Breast epithelium (tissue), 4 donors: ENCODE results near the gene CYP46A1. TPM values are rescaled to one million over a fixed set of nuclear protein-coding genes. Genes with fewer than 3 reads are reported as not detected.
A peak's percentile ranks its signal among the peaks of the same experiment; 100 is the strongest.

Experiments used
- DNase-seq, 2 donors: peaks; one replicate each; pipeline ENCODE4 v3.0.0-alpha.2; 2019; ENCODE audit warnings: low spot score in 2 of 2
- H3K27ac ChIP-seq, 2 donors: fragments of 200-600 bp; sonication (generic) in 1 of 2; one replicate each; pipeline ENCODE4 v1.5.1; 2016 to 2019; ENCODE audit warnings: mild to moderate bottlenecking in 1 of 2
- H3K27me3 ChIP-seq, 2 donors: fragments of 200-600 bp; sonication (generic) in 1 of 2; one replicate each; pipeline versions ENCODE4 v1.5.1 to v1.6.0; 2017 to 2019; ENCODE audit warnings: control low read depth in 1 of 2, mild to moderate bottlenecking in 1 of 2
- H3K36me3 ChIP-seq: fragments of 200-600 bp; one replicate; pipeline ENCODE4 v1.5.1; 2019
- H3K4me1 ChIP-seq, 2 donors: fragments of 200-600 bp; sonication (generic); one replicate each; pipeline ENCODE4 v1.5.1; 2016 to 2019; ENCODE audit warnings: control low read depth in 1 of 2
- H3K4me3 ChIP-seq, 3 donors: fragments of 200-600 bp; sonication (generic); 1 replicate in 2 of 3; 2 replicates in 1 of 3; pipeline ENCODE4 v1.5.1; 2016 to 2019; ENCODE audit warnings: mild to moderate bottlenecking in 3 of 3, moderate library complexity in 2 of 3
- H3K9me3 ChIP-seq, 2 donors: fragments of 200-600 bp; sonication (generic) in 1 of 2; one replicate each; pipeline ENCODE4 v1.5.1; 2016 to 2019; ENCODE audit warnings: control low read depth in 1 of 2
- POLR2A ChIP-seq: fragments of 450-650 bp; IDR thresholded peaks from one replicate; pipeline ENCODE4 v1.6.1; 2016; ENCODE audit warnings: antibody characterized with exemption, mild to moderate bottlenecking, moderate library complexity
- POLR2AphosphoS5 ChIP-seq, 3 donors: sonication (generic); formaldehyde crosslinking; IDR thresholded peaks; one replicate each; pipeline ENCODE4 v1.6.1; 2017; ENCODE audit warnings: antibody characterized with exemption in 3 of 3
- intact Hi-C: fragments of 100-400 bp; cut with DNase I; formaldehyde crosslinking; loops from one replicate; pipeline ENCODE4 v1.15.1; 2023; ENCODE audit warnings: low total_unique reads
- total RNA-seq, 3 donors: library from RNA; depleted of rRNA; stranded (reverse); fragments of >200 nt; gene quantifications; one replicate each; pipeline ENCODE4 v1.1.0, GENCODE V29; 2016
- TF ChIP-seq, protein P1 (sequence below), 3 donors: fragments of 450-650 bp; IDR thresholded peaks; one replicate each; pipeline ENCODE4 v1.5.1; 2016 to 2017; ENCODE audit warnings: antibody characterized with exemption in 3 of 3, mild to moderate bottlenecking in 3 of 3, moderate library complexity in 3 of 3

The CYP46A1 gene
- total RNA-seq, 3 donors from 2014 or later = 1.6 to 5.2 (median 2.6) TPM

- DNase-seq = peak in 1 of 2 donors; percentile 6
- TF ChIP-seq POLR2A (no peak), POLR2AphosphoS5 (IDR thresholded peaks at IDR 0.05) (no peak)
- TF ChIP-seq, protein P1, sequence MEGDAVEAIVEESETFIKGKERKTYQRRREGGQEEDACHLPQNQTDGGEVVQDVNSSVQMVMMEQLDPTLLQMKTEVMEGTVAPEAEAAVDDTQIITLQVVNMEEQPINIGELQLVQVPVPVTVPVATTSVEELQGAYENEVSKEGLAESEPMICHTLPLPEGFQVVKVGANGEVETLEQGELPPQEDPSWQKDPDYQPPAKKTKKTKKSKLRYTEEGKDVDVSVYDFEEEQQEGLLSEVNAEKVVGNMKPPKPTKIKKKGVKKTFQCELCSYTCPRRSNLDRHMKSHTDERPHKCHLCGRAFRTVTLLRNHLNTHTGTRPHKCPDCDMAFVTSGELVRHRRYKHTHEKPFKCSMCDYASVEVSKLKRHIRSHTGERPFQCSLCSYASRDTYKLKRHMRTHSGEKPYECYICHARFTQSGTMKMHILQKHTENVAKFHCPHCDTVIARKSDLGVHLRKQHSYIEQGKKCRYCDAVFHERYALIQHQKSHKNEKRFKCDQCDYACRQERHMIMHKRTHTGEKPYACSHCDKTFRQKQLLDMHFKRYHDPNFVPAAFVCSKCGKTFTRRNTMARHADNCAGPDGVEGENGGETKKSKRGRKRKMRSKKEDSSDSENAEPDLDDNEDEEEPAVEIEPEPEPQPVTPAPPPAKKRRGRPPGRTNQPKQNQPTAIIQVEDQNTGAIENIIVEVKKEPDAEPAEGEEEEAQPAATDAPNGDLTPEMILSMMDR (IDR thresholded peaks at IDR 0.05) = no peak
- no peak overlapping the region for H3K27ac ChIP-seq
- no peaks in the 10 kb centered on the region for H3K4me1 ChIP-seq
- intact Hi-C loops = no loop called here
- H3K36me3 ChIP-seq = no peaks in the 10 kb centered on the region
- H3K4me3 ChIP-seq = no peak overlapping the region
- peaks cover 0 to 3% of the 10 kb centered on the region in 2 donors for H3K27me3 ChIP-seq
- H3K9me3 ChIP-seq = no peaks in the 10 kb centered on the region
Observed at GRCh38 chr14:99724196-99724891, 40.2 kb downstream of the CYP46A1 start.

DNA sequence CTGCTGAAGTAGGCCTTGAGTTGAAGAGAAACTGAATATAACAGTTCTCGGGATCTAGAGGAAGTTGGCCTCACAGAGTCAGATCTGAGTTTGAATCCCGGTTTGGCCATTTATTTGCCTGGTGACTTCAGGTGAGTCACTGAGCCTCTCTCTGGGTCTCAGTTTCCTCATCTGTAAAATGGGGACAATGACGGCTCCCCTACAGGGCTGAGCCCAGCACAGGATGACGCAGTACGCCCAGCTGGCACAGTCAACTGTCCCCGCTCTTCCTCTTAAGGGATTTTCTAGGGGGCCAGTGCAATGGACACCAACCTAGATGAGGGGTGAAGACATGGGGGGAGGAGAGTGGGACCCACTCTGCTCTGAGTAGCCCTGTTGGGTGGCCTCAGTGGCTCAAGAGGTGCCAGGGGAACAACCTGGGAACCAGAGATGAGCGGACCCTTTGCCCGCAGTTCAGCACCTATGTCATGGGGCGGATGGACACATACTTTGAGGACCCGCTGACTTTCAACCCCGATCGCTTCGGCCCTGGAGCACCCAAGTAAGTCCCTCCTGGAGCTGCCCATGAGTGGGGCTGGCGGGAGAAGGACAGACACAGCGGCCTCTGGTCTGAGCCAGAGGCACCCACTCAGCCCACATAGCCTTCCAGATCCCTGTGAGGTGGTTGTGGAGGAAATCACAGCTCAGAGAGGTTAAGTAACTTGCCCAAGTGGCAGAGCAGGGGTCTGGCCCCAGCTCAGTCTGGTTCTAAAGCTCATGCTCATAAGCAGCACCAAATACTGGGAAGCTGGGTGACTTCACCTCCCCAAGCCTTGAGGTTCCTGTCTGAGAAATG is 41.1 kb downstream of the CYP46A1 start:
- no peak for TF ChIP-seq POLR2A
- no peak for TF ChIP-seq POLR2AphosphoS5 (IDR thresholded peaks at IDR 0.05)
- TF ChIP-seq, protein P1 (IDR thresholded peaks at IDR 0.05) = no peak
- H3K36me3 ChIP-seq = no peaks in the 10 kb centered on the region
- H3K4me3 ChIP-seq = no peak overlapping the region
- peaks cover 0 to 3% of the 10 kb centered on the region in 2 donors for H3K27me3 ChIP-seq
- no peak overlapping the region for H3K27ac ChIP-seq
- no peaks in the 10 kb centered on the region for H3K9me3 ChIP-seq
- intact Hi-C loops = loop anchor here (5.0 kb wide), 1 partner anchor 162 kb away; no protein-coding TSS in a partner anchor
- no peaks in the 10 kb centered on the region for H3K4me1 ChIP-seq
- peak in 1 of 2 donors; percentile 13 for DNase-seq

DNA sequence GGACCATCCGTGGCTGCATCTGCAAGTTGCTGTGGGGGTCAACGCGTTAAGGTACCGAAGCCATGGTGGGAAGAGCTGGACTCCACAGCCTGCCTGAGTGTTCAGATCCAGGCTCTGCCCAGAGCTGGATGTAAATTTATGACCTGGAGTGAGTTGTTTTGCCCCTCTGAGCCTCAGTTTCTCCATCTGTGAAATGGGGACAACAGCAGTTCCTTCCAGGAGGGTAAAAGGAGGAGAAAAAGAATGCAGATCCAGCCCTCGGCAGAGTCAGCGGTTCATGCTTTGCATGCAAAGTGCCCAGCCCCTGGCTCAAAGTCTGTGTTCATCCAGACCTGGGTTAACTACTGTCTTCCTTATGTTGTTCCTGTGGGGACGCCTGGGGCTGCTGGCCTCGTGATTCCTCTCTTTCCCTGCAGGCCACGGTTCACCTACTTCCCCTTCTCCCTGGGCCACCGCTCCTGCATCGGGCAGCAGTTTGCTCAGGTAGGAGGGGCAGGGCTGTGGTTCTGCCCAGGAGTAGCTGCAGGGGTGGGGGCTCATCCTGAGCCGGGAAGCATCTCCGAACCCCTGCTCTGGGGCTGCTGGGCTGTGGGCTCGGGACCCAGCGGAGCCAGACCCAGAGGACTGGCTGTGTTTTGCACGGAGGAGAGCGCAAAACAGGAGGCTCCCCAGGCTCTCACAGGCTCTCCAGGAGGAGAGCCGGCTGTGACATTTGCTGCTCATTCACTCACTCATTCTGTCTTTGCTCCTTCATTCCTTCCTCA is 41.9 kb downstream of the CYP46A1 start:
- no peaks in the 10 kb centered on the region for H3K9me3 ChIP-seq
- intact Hi-C loops = loop anchor here (5.0 kb wide), 1 partner anchor 161 kb away; no protein-coding TSS in a partner anchor
- TF ChIP-seq POLR2A (no peak), POLR2AphosphoS5 (IDR thresholded peaks at IDR 0.05) (no peak)
- TF ChIP-seq, protein P1 (IDR thresholded peaks at IDR 0.05) = no peak
- peak; percentile 10 to 42 for DNase-seq
- peaks cover 0 to 3% of the 10 kb centered on the region in 2 donors for H3K27me3 ChIP-seq
- H3K4me3 ChIP-seq = no peak overlapping the region
- H3K36me3 ChIP-seq = no peaks in the 10 kb centered on the region
- no peak overlapping the region for H3K27ac ChIP-seq
- no peaks in the 10 kb centered on the region for H3K4me1 ChIP-seq

GRCh38 chr14:99726538-99727095 is 42.5 kb downstream of the CYP46A1 start:
- Histone ChIP-seq H3K27ac (no peak overlapping the region), H3K4me1 (no peaks in the 10 kb centered on the region), H3K4me3 (no peak overlapping the region), H3K27me3 (peaks cover 0 to 3% of the 10 kb centered on the region in 2 donors), H3K36me3 (no peaks in the 10 kb centered on the region), H3K9me3 (no peaks in the 10 kb centered on the region)
- DNase-seq = peak in 1 of 2 donors; percentile 49
- TF ChIP-seq, protein P1 (IDR thresholded peaks at IDR 0.05) = no peak
- TF ChIP-seq POLR2AphosphoS5 (IDR thresholded peaks at IDR 0.05) (no peak), POLR2A (no peak)
- intact Hi-C loops = loop anchor here (5.0 kb wide), 1 partner anchor 161 kb away; no protein-coding TSS in a partner anchor
